ENCODE measurements around the gene CNNM2. TPM values are rescaled to one million over a fixed set of nuclear protein-coding genes. Genes with fewer than 3 reads are reported as not detected.

CNNM2 gene
- total RNA-seq, 1 donor from 2014 or later, result 12.9 TPM

DNA sequence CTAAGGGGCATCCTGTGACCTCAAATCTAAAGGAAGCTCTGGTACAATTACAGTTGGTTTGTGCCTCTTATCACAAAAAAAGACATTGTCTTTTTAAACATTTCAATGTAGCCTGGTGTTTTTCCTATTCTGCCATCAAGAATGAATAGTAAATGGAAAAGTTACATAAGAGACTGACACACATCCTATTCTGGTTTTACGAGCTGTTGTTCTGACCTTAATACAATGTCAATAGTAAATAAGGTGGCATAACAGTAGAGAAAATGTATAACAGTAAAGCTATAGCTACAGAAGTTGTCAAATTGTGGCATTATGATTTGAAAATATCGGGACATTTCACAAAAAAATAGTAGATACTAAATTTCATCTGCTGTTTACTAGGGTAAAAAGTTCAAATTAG, 186.6 kb downstream of the CNNM2 start:
- TF ChIP-seq, protein P1, sequence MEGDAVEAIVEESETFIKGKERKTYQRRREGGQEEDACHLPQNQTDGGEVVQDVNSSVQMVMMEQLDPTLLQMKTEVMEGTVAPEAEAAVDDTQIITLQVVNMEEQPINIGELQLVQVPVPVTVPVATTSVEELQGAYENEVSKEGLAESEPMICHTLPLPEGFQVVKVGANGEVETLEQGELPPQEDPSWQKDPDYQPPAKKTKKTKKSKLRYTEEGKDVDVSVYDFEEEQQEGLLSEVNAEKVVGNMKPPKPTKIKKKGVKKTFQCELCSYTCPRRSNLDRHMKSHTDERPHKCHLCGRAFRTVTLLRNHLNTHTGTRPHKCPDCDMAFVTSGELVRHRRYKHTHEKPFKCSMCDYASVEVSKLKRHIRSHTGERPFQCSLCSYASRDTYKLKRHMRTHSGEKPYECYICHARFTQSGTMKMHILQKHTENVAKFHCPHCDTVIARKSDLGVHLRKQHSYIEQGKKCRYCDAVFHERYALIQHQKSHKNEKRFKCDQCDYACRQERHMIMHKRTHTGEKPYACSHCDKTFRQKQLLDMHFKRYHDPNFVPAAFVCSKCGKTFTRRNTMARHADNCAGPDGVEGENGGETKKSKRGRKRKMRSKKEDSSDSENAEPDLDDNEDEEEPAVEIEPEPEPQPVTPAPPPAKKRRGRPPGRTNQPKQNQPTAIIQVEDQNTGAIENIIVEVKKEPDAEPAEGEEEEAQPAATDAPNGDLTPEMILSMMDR (IDR thresholded peaks at IDR 0.05), result no peak
- ATAC-seq (no peak), DNase-seq (no peak)
- H3K36me3 ChIP-seq, result peaks cover 65% of the 10 kb centered on the region
- H3K27ac ChIP-seq, result no peak overlapping the region
- no peaks in the 10 kb centered on the region for H3K27me3 ChIP-seq
- intact Hi-C loops (cut with DNase I), result no loop called here
- no peaks in the 10 kb centered on the region for H3K4me1 ChIP-seq
- H3K9me3 ChIP-seq, result no peaks in the 10 kb centered on the region
- no peak overlapping the region for H3K4me3 ChIP-seq

DNA sequence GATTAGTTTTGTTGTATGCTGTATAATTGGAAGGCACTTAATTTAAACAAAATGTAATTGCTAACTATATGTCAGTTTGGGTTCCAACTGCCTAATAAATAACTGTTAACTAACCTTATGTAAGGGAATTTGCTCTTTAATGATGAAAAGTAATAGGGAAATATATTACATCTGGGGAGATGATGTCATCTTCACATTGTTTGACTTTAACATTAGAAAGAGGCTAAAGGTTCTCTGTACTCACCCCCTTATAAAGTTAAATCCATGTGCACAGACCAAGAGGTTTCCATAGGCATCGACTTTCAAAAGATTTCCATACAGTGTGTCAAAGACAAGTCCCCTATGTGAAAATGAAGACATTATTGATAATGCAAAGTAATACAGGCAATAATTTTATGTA, 187.4 kb downstream of the CNNM2 start:
- TF ChIP-seq, protein P1 (IDR thresholded peaks at IDR 0.05), result no peak
- no peak overlapping the region for H3K27ac ChIP-seq
- H3K9me3 ChIP-seq, result no peaks in the 10 kb centered on the region
- no peaks in the 10 kb centered on the region for H3K27me3 ChIP-seq
- DNase-seq, result no peak
- peaks cover 3% of the 10 kb centered on the region for H3K4me1 ChIP-seq
- ATAC-seq, result no peak
- H3K4me3 ChIP-seq, result no peak overlapping the region
- intact Hi-C loops (cut with DNase I), result no loop called here
- peaks cover 58% of the 10 kb centered on the region for H3K36me3 ChIP-seq

DNA sequence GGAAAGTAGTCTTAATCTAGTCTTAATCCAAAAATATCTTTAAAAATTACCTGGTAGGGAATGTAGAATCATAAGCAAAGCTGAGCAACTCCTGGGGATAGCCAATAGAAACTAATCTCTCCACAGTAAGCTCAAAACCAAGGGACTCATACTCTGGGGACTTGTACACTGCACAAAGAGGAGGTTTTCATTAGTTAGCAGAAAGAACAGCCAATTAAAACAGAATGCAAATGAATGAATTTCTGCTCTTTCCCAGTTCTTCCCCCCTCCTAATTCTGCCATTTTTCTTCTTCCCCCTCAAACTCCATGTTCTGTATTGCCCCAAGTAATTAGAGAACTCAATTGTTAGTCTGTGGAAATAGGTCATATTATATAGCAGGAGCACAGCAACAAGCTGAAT, 188.4 kb downstream of the CNNM2 start:
- no peak for ATAC-seq
- intact Hi-C loops (cut with DNase I), result no loop called here
- Histone ChIP-seq H3K9me3 (no peaks in the 10 kb centered on the region), H3K4me1 (peaks cover 13% of the 10 kb centered on the region), H3K27me3 (no peaks in the 10 kb centered on the region), H3K27ac (no peak overlapping the region), H3K36me3 (peaks cover 47% of the 10 kb centered on the region), H3K4me3 (no peak overlapping the region)
- TF ChIP-seq, protein P1 (IDR thresholded peaks at IDR 0.05), result no peak
- no peak for DNase-seq

DNA sequence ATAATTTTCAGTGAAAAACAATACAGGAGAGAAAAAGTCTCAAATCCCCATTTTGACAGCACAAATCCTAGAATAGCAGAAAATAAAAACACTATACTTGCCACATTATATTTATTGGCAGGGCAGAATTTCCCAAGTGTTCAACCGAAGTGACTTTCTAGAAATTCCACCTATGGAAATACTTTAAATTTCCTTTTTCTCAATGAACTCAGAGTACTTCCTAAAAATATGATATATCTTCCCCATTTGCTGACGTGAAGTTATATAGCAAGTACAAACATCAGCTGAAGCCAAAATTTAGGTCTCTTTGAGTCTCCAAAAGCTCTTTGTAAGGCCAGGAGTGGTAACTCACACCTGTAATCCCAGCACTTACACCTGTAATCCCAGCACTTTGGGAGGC, 191.7 kb downstream of the CNNM2 start:
- Histone ChIP-seq H3K4me1 (peaks cover 27% of the 10 kb centered on the region), H3K9me3 (no peaks in the 10 kb centered on the region), H3K27ac (no peak overlapping the region), H3K27me3 (no peaks in the 10 kb centered on the region), H3K4me3 (no peak overlapping the region), H3K36me3 (peaks cover 17% of the 10 kb centered on the region)
- intact Hi-C loops (cut with DNase I), result no loop called here
- no peak for ATAC-seq
- TF ChIP-seq, protein P1 (IDR thresholded peaks at IDR 0.05), result no peak
- DNase-seq, result no peak

DNA sequence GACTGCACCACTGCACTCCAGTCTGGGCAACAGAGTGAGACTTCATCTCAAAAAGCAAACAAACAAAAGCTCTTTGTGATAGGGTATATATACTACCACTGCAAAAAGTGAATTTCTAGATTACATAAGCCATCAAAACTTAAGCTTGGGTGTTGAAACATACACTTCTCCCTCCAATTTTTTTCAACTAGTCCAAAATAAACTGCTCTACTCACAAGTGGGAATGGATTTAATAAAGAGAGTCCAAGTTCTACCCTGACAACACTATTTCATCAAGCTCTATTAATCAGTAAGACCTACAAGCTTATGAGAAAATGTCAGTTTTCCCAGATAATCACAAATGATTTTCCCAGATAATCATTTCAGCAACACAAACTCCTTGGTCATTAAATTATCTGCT, 192.3 kb downstream of the CNNM2 start:
- Histone ChIP-seq H3K4me3 (no peak overlapping the region), H3K36me3 (peaks cover 11% of the 10 kb centered on the region), H3K4me1 (peaks cover 27% of the 10 kb centered on the region), H3K27ac (peak overlapping the region; percentile 28), H3K27me3 (no peaks in the 10 kb centered on the region), H3K9me3 (no peaks in the 10 kb centered on the region)
- no peak for ATAC-seq
- DNase-seq, result no peak
- TF ChIP-seq, protein P1 (IDR thresholded peaks at IDR 0.05), result no peak
- intact Hi-C loops (cut with DNase I), result no loop called here
